Activated CD4-positive, alpha-beta memory T cell treated with anti-CD3 and anti-CD28 coated beads, Interleukin-2, amount 10 ng/mL, durations not matched to agents 7 days and 5 days (primary cell): Measurements from ENCODE around the gene TMED9. TPM values are rescaled to one million over a fixed set of nuclear protein-coding genes. Genes with fewer than 3 reads are reported as not detected.

Experiments
- CTCF ChIA-PET: fragments of 350-600 bp; sonication (Branson Sonifier 250); formaldehyde crosslinking; loops from one replicate; lab custom pipeline; 2021; ENCODE audit warnings: antibody characterized with exemption, inconsistent platforms; lab: Charles Lee
- POLR2A ChIA-PET: fragments of 350-600 bp; sonication (Branson Sonifier 250); formaldehyde crosslinking; loops from one replicate; lab custom pipeline; 2021; ENCODE audit warnings: antibody characterized with exemption; lab: Charles Lee
- DNase-seq: peaks from one replicate; pipeline ENCODE4 v3.0.0-alpha.2; 2020
- H3K27ac Mint-ChIP-seq: one replicate; pipeline ENCODE4 v1.8.0; 2021; ENCODE audit warnings: mild to moderate bottlenecking, mixed read lengths
- H3K27me3 Mint-ChIP-seq: one replicate; pipeline ENCODE4 v1.8.0; 2021; ENCODE audit warnings: mixed read lengths
- H3K36me3 Mint-ChIP-seq: one replicate; pipeline ENCODE4 v1.8.0; 2021; ENCODE audit warnings: low read depth, mixed read lengths
- H3K4me1 Mint-ChIP-seq: one replicate; pipeline ENCODE4 v1.8.0; 2021; ENCODE audit warnings: mixed read lengths
- H3K4me3 Mint-ChIP-seq: one replicate; pipeline ENCODE4 v1.8.0; 2021; ENCODE audit warnings: mild to moderate bottlenecking, mixed read lengths
- H3K9me3 Mint-ChIP-seq: one replicate; pipeline ENCODE4 v1.8.0; 2021; ENCODE audit warnings: mixed read lengths
- total RNA-seq, 2 experiments: library from RNA; stranded (reverse); gene quantifications; one replicate each; pipeline ENCODE4 v1.2.3, GENCODE V29; 2021

TMED9 gene
- total RNA-seq, 2 experiments from 2014 or later: 135 to 141 TPM

- ChIA-PET CTCF (no interaction called here), POLR2A (interaction anchor here (1.5 kb wide), 1 partner anchor 10 kb away, joined by 8 read pairs; the partner anchor contains the start of gene TMED9)
- Mint-ChIP-seq H3K27me3 (no peaks in the 10 kb centered on the region), H3K4me3 (no peak overlapping the region), H3K4me1 (peaks cover 29% of the 10 kb centered on the region), H3K27ac (no peak overlapping the region), H3K36me3 (peaks cover 7% of the 10 kb centered on the region), H3K9me3 (no peaks in the 10 kb centered on the region)
- DNase-seq: no peak
Observed at GRCh38 chr5:177602458-177602830, 10.4 kb downstream of the TMED9 start.

DNA sequence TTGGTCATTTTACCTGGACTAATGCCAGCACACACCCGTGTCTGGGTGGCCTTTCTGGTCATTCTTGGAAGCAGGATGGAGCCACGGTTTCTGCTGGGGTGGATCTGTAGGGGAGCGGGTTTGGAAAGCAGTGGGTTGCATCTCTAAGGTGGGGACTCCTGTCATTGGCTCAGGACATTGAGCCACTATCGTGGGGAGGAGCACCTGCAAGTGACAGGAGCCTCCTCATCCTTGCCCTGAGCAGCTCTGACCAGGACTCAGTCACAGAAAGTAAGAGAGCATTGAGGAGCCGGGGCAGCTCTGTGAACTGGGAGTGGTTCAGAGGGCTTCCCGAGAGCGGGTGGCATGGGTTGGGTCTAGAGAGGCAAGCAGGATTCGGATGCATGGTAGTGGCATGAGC is 11.6 kb downstream of the TMED9 start:
- no peak overlapping the region for H3K4me3 Mint-ChIP-seq
- H3K36me3 Mint-ChIP-seq: peaks cover 4% of the 10 kb centered on the region
- CTCF ChIA-PET: no interaction called here
- H3K27me3 Mint-ChIP-seq: no peaks in the 10 kb centered on the region
- H3K9me3 Mint-ChIP-seq: no peaks in the 10 kb centered on the region
- H3K4me1 Mint-ChIP-seq: peaks cover 24% of the 10 kb centered on the region
- POLR2A ChIA-PET: interaction anchor here (1.5 kb wide), 1 partner anchor 11 kb away, joined by 8 read pairs; the partner anchor contains the start of gene TMED9
- no peak overlapping the region for H3K27ac Mint-ChIP-seq
- DNase-seq: no peak

- CTCF ChIA-PET: no interaction called here
- POLR2A ChIA-PET: no interaction called here
Observed at GRCh38 chr5:177604116-177604521, 12.1 kb downstream of the TMED9 start.

DNA sequence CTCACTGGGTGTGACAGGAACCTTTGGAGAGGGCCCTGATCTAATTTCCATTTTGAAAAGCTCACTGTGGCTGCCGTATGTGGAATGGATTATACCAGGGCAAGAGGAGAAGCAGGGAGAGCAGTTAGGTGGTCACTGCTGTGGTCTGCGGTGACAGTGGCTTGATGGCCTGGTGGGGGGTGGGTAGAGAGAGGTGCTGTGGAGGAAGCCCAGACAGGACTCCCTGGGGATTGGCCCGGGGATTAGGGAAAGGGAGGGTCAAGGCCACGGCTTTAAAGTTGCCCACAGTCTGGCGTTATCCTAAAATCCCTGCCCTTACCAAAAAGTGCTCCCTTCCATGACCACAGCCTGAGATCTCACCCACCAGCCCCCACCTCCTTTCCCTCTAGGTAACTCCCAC is 12.7 kb downstream of the TMED9 start:
- DNase-seq: no peak
- Mint-ChIP-seq H3K4me1 (peaks cover 18% of the 10 kb centered on the region), H3K27ac (no peak overlapping the region), H3K27me3 (no peaks in the 10 kb centered on the region), H3K36me3 (peaks cover 4% of the 10 kb centered on the region), H3K4me3 (no peak overlapping the region), H3K9me3 (no peaks in the 10 kb centered on the region)
- ChIA-PET POLR2A (no interaction called here), CTCF (no interaction called here)

More at GRCh38 chr5:177604116-177604521, 12.1 kb downstream of the TMED9 start:
- Mint-ChIP-seq H3K36me3 (peaks cover 4% of the 10 kb centered on the region), H3K27ac (no peak overlapping the region), H3K4me1 (peaks cover 19% of the 10 kb centered on the region), H3K9me3 (no peaks in the 10 kb centered on the region), H3K27me3 (no peaks in the 10 kb centered on the region), H3K4me3 (no peak overlapping the region)
- DNase-seq: no peak

GRCh38 chr5:177605078-177605477 is 13.1 kb downstream of the TMED9 start:
- ChIA-PET POLR2A (interaction anchor here (1.5 kb wide), 1 partner anchor 13 kb away, joined by 6 read pairs; the partner anchor contains the start of gene TMED9), CTCF (interaction anchor here (0.7 to 1.2 kb wide), 2 partner anchors 13 to 154 kb away, joined by 3 read pairs; partner anchors contain the start of gene TMED9)
- DNase-seq: no peak
- no peaks in the 10 kb centered on the region for H3K27me3 Mint-ChIP-seq
- no peak overlapping the region for H3K4me3 Mint-ChIP-seq
- peaks cover 18% of the 10 kb centered on the region for H3K4me1 Mint-ChIP-seq
- no peak overlapping the region for H3K27ac Mint-ChIP-seq
- H3K9me3 Mint-ChIP-seq: no peaks in the 10 kb centered on the region
- H3K36me3 Mint-ChIP-seq: peaks cover 4% of the 10 kb centered on the region

DNA sequence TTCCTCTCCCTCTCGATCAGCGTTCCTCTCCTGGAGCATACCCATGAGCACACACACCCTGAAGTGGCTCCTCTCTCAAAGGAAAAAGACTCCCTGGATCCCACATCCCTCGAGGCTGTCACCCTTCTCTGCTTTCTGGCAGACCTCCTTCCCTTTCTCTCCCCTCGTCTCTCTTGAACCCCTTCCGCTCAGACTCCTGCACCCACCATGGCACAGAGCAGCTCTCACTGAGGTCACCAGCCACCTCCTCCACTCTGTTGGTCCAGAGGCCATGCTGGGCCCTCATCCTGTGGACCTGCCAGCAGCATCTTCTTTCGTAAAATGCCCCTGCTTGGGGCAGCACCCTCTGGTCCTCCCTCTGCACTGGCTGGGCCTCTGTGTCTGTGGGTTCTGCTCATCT is 13.7 kb downstream of the TMED9 start:
- ChIA-PET CTCF (interaction anchor here (0.6 to 1.2 kb wide), 4 partner anchors 8 to 599 kb away, joined by 3 to 4 read pairs (median 3); partner anchors contain the start of genes HNRNPAB and TMED9), POLR2A (interaction anchor here (1.5 kb wide), 1 partner anchor 13 kb away, joined by 6 read pairs; the partner anchor contains the start of gene TMED9)
- Mint-ChIP-seq H3K36me3 (peaks cover under 1% of the 10 kb centered on the region), H3K9me3 (no peaks in the 10 kb centered on the region), H3K4me3 (no peak overlapping the region), H3K4me1 (peaks cover 14% of the 10 kb centered on the region), H3K27ac (no peak overlapping the region), H3K27me3 (no peaks in the 10 kb centered on the region)
- no peak for DNase-seq

DNA sequence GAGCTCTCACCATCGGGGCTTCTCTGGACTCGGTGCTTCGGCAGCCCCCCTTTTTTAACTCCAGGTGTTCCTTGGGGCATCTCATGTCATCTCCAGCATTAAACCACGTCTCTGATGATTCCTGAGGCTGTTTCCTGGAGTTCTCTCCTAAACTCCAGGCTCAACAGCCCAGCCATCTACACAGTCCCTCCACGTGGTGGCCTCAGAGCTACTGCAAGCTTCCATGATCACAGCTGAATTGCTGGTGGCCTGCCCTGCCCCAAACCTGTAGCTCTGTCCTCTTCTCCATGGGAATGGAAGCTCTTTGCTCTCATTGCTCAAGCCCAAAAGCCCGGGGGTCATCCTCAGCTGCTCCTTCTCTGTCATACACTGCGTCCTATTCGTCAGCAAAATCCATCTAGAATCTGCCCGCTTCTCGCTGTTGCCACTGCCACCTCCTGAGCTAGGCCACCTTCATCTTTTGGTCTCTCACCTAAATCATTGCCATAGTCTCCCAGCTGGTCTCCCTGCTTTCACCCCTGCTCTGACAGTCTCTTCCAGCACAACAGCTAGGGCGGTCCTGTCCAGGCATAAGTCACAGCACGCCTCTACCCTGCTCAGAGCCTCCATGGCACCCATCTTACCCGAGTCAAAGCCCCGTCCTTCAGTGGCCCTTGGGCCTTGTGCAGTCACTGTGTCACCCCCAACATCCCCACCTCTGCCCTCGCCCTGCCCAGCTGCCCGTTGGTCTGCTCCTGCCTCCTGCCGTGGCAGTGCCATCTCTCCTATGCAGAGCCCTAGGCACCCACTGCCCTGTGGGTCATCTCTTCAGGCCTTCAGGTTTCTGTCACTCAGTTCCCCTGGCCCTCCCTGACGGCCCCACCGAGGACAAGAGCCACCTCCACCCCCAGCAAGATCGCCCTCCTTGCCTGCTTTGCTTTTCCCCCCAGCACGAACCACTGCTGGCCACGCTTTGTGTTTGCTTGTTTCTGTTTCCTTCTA is 14.4 kb downstream of the TMED9 start:
- Mint-ChIP-seq H3K36me3 (no peaks in the 10 kb centered on the region), H3K4me1 (peaks cover 7% of the 10 kb centered on the region), H3K9me3 (no peaks in the 10 kb centered on the region), H3K27me3 (no peaks in the 10 kb centered on the region), H3K4me3 (no peak overlapping the region), H3K27ac (no peak overlapping the region)
- POLR2A ChIA-PET: interaction anchor here (1.4 to 1.5 kb wide), 2 partner anchors 14 kb away, joined by 6 read pairs; partner anchors contain the start of gene TMED9
- DNase-seq: no peak
- CTCF ChIA-PET: interaction anchor here (0.6 to 1.2 kb wide), 6 partner anchors 9 to 881 kb away, joined by 3 to 4 read pairs (median 3); partner anchors contain the start of genes HNRNPAB and TMED9

GRCh38 chr5:177607115-177607451 is 15.1 kb downstream of the TMED9 start:
- Mint-ChIP-seq H3K27me3 (no peaks in the 10 kb centered on the region), H3K9me3 (no peaks in the 10 kb centered on the region), H3K36me3 (no peaks in the 10 kb centered on the region), H3K4me1 (peaks cover 4% of the 10 kb centered on the region), H3K27ac (no peak overlapping the region), H3K4me3 (no peak overlapping the region)
- no peak for DNase-seq
- ChIA-PET POLR2A (interaction anchor here (1.4 kb wide), 1 partner anchor 15 kb away, joined by 6 read pairs; the partner anchor contains the start of gene TMED9), CTCF (interaction anchor here (0.7 to 1.1 kb wide), 5 partner anchors 15 to 49 kb away, joined by 3 to 4 read pairs (median 3); partner anchors contain the start of gene TMED9)

DNA sequence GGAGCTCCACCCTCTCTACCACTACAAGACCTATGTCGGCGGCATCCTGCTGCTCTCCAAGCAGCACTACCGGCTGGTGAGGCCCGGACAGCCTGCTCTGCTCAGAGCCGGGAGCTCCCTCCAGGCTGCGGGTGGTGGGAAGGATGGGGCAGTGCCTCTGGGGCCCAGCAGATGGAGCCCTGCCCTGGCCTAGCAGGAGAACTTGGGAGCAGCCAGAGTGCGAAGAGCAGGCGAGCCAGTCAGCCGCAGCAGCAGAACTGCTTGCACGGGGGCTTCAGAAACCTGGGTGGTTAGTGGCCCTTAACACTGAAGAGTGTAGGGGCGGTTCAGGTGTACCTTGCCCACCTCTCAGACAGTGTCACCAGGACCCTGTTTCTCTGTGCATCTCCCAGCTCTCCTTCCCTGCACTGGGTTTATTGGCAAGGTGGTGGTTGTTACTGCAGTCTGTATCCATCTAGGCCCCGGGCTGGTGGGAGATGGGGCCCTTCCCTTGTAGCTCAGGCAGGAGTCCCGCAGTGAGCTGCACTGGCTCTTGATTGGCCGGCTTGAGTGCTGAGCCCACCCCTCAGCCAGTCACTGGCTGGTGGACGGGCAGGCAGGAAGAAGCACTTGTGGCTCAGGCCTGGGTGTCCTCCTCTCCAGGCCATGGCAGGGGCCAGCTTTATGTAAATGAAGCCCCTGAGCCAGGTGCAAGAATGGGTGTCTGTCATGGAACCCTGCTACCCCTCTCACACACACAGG is 15.6 kb downstream of the TMED9 start:
- POLR2A ChIA-PET: interaction anchor here (1.4 kb wide), 1 partner anchor 15 kb away, joined by 6 read pairs; the partner anchor contains the start of gene TMED9
- H3K4me1 Mint-ChIP-seq: peaks cover 4% of the 10 kb centered on the region
- CTCF ChIA-PET: interaction anchor here (0.7 to 1.1 kb wide), 6 partner anchors 15 to 456 kb away, joined by 3 to 4 read pairs (median 3); partner anchors contain the start of gene TMED9
- H3K4me3 Mint-ChIP-seq: no peak overlapping the region
- peak; percentile 71 for DNase-seq
- no peaks in the 10 kb centered on the region for H3K27me3 Mint-ChIP-seq
- no peaks in the 10 kb centered on the region for H3K36me3 Mint-ChIP-seq
- no peaks in the 10 kb centered on the region for H3K9me3 Mint-ChIP-seq
- H3K27ac Mint-ChIP-seq: no peak overlapping the region

GRCh38 chr5:177608243-177609075 is 16.5 kb downstream of the TMED9 start:
- Mint-ChIP-seq H3K27me3 (no peaks in the 10 kb centered on the region), H3K9me3 (no peaks in the 10 kb centered on the region), H3K36me3 (no peaks in the 10 kb centered on the region), H3K4me3 (no peak overlapping the region), H3K27ac (no peak overlapping the region), H3K4me1 (peaks cover 4% of the 10 kb centered on the region)
- CTCF ChIA-PET: interaction anchor here (0.7 to 0.9 kb wide), 2 partner anchors 13 to 455 kb away, joined by 3 to 4 read pairs; no protein-coding TSS in a partner anchor
- POLR2A ChIA-PET: interaction anchor here (1.1 to 1.7 kb wide), 3 partner anchors 8 to 16 kb away, joined by 3 to 6 read pairs (median 6); partner anchors contain the start of genes B4GALT7 and TMED9
- DNase-seq: no peak

DNA sequence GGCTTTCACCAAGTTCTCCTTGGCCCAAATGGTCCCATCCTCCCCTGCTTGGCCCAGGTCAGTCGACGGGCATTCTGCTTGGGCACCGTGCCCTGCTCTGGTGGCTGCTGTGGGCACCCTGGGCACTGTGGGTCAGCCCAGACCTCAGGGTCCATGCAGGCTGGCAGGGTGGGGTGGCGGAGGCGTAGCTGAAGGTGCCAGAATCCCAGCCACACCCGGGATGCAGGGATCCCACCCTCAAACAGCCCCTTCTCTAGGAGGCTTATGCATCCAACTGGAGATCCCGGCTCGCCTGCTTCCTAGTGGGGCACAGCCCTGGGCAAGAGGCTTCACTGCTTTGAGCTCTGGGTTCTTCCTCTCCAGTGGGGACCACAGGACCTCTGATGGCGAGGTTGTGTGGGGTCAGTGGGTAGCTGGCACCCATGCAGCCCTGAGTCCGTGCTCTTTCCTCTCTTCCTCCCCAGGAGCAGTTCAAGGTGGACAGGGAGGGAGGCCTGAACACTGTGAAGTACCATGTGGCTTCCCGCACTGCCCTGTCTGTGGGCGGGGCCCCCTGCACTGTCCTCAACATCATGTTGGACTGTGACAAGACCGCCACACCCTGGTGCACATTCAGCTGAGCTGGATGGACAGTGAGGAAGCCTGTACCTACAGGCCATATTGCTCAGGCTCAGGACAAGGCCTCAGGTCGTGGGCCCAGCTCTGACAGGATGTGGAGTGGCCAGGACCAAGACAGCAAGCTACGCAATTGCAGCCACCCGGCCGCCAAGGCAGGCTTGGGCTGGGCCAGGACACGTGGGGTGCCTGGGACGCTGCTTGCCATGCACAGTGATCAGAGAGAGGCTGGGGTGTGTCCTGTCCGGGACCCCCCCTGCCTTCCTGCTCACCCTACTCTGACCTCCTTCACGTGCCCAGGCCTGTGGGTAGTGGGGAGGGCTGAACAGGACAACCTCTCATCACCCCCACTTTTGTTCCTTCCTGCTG is 17.4 kb downstream of the TMED9 start:
- no peak overlapping the region for H3K27ac Mint-ChIP-seq

More for the DNA sequence above, 17.4 kb downstream of the TMED9 start:
- CTCF ChIA-PET: interaction anchor here (0.7 kb wide), 1 partner anchor 12 kb away, joined by 3 read pairs; no protein-coding TSS in a partner anchor
- POLR2A ChIA-PET: interaction anchor here (1.1 to 1.7 kb wide), 2 partner anchors 9 to 11 kb away, joined by 3 to 6 read pairs; partner anchors contain the start of gene B4GALT7
- Mint-ChIP-seq H3K9me3 (no peaks in the 10 kb centered on the region), H3K27me3 (no peaks in the 10 kb centered on the region), H3K4me1 (peaks cover 4% of the 10 kb centered on the region), H3K4me3 (no peak overlapping the region), H3K36me3 (no peaks in the 10 kb centered on the region)
- DNase-seq: no peak
